ENCODE data around the gene ADAM30.

- TF ChIP-seq CBX5 (CRISPR knock-in tag; IDR thresholded peaks at IDR 0.05; ENCODE audit: borderline replicate concordance) = no peak
- no peak for TF ChIP-seq ZNF274 (CRISPR knock-in tag; IDR thresholded peaks at IDR 0.05)
- TF ChIP-seq CTCF (CRISPR knock-in tag; IDR thresholded peaks at IDR 0.05) = no peak
- no peak for TF ChIP-seq NFAT5 (CRISPR knock-in tag; IDR thresholded peaks at IDR 0.05)
- no peak for TF ChIP-seq MTA3 (CRISPR knock-in tag; IDR thresholded peaks at IDR 0.05)
Measured at GRCh38 chr1:119915517-119915916, 19.2 kb upstream of the ADAM30 start.

All from HepG2 (cell line).